Measurements from ENCODE around the gene ELOVL7.

DNA sequence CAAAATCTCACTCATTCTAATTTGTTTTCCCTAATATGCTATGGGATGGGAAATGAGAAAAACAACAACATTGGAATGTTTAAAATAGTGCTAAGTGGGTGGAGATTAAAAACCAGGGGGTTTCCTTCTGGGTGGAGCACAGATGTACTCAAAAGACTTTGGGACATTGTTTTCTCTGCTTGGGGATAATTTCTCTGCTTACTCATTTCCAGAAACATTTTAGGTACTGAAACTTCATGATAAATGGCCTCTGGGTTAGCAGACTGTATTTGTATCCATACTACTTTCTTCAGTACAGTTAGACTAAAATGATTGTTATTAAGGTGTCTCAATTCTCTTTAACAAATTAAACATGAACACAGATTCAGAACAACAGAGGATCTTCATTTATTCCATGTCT is 17.4 kb downstream of the ELOVL7 start:
- no peak for TF ChIP-seq CTCF (IDR thresholded peaks at IDR 0.05)
- no peak for TF ChIP-seq POLR2A (IDR thresholded peaks at IDR 0.05)

All from suprapubic skin (tissue), 3 donors.